IMR-90 (cell line): ENCODE data around the gene C13orf46. TPM values are rescaled to one million over a fixed set of nuclear protein-coding genes. Genes with fewer than 3 reads are reported as not detected.

Experiments used
- ATAC-seq: fragments of 200-7000 bp; cut with Tn5 transposase; 2 replicates; pipeline ENCODE4 v1.9.1; 2020; ENCODE audit warnings: low read depth, mild to moderate bottlenecking, moderate library complexity
- BruUV-seq: library from RNA; stranded (reverse); fragments of 400-500 nt; replicated peaks from 2 replicates; lab custom pipeline; 2021; lab: Mats Ljungman, UMichigan
- CTCF ChIA-PET: fragments of 300-600 bp; formaldehyde crosslinking; extraction: SDS; loops from one replicate; lab custom pipeline; 2021; ENCODE audit warnings: antibody characterized with exemption; lab: Yijun Ruan, JAX
- POLR2A ChIA-PET: fragments of 300-600 bp; sonication (Branson Sonifier 250); formaldehyde crosslinking; loops from one replicate; lab custom pipeline; 2022; ENCODE audit warnings: antibody characterized with exemption; ENCODE audit not compliant: unreplicated experiment; lab: Charles Lee
- DNase-seq: peaks from one replicate; pipeline ENCODE4 v3.0.0; 2013
- H2AFZ ChIP-seq: replicated peaks from 2 replicates; pipeline ENCODE3; 2013; ENCODE audit warnings: low read length, mild to moderate bottlenecking; ENCODE audit not compliant: poor library complexity
- H2AK5ac ChIP-seq: 2 replicates; pipeline ENCODE4 v1.6.1; 2013; ENCODE audit warnings: low read depth, low read length, inconsistent platforms
- H2AK9ac ChIP-seq: replicated peaks from 2 replicates; pipeline ENCODE3; 2013; ENCODE audit warnings: mild to moderate bottlenecking, low read depth, low read length, moderate library complexity; ENCODE audit not compliant: poor library complexity
- H2BK120ac ChIP-seq: 2 replicates; pipeline ENCODE4 v1.6.1; 2013; ENCODE audit warnings: low read depth, low read length, inconsistent platforms
- H2BK15ac ChIP-seq: 3 replicates; pipeline ENCODE4 v1.6.1; 2013; ENCODE audit warnings: low read depth, low read length, inconsistent platforms
- H2BK20ac ChIP-seq: 2 replicates; pipeline ENCODE4 v1.6.1; 2013; ENCODE audit warnings: low read depth, mild to moderate bottlenecking, inconsistent platforms, low read length, moderate library complexity
- H2BK5ac ChIP-seq: 2 replicates; pipeline ENCODE4 v1.6.1; 2013; ENCODE audit warnings: mild to moderate bottlenecking, low read depth, low read length, inconsistent platforms; ENCODE audit not compliant: poor library complexity, severe bottlenecking
- H3K14ac ChIP-seq: replicated peaks from 2 replicates; pipeline ENCODE4 v1.6.1; 2013; ENCODE audit warnings: low read depth, low read length, inconsistent platforms
- H3K18ac ChIP-seq: 2 replicates; pipeline ENCODE4 v1.6.1; 2013; ENCODE audit warnings: low read depth, low read length, control low read depth
- H3K23ac ChIP-seq: 2 replicates; pipeline ENCODE4 v1.6.1; 2013; ENCODE audit warnings: low read depth, low read length, inconsistent platforms
- H3K27ac ChIP-seq: 2 replicates; pipeline ENCODE4 v1.5.1; 2013; ENCODE audit warnings: mild to moderate bottlenecking, control low read depth, low read length; ENCODE audit not compliant: insufficient read depth
- H3K27me3 ChIP-seq: 2 replicates; pipeline ENCODE4 v1.6.1; 2013; ENCODE audit warnings: low read length; ENCODE audit not compliant: control insufficient read depth, insufficient read depth
- H3K36me3 ChIP-seq: 2 replicates; pipeline ENCODE4 v1.6.1; 2013; ENCODE audit warnings: low read length, mixed read lengths; ENCODE audit not compliant: control insufficient read depth, insufficient read depth
- H3K4ac ChIP-seq: 2 replicates; pipeline ENCODE4 v1.6.1; 2013; ENCODE audit warnings: low read depth, low read length, inconsistent platforms
- H3K4me1 ChIP-seq: 2 replicates; pipeline ENCODE4 v1.6.1; 2013; ENCODE audit warnings: low read length, mixed read lengths; ENCODE audit not compliant: control insufficient read depth, insufficient read depth
- H3K4me2 ChIP-seq: 2 replicates; pipeline ENCODE4 v1.6.1; 2013; ENCODE audit warnings: low read depth, mild to moderate bottlenecking, control low read depth, low read length, moderate library complexity
- H3K4me3 ChIP-seq: 2 replicates; pipeline ENCODE4 v1.5.1; 2013; ENCODE audit warnings: low read depth, mild to moderate bottlenecking, control low read depth, low read length, moderate library complexity; ENCODE audit not compliant: insufficient read depth
- H3K56ac ChIP-seq: 2 replicates; pipeline ENCODE4 v1.6.1; 2013; ENCODE audit warnings: low read length, inconsistent platforms; ENCODE audit not compliant: insufficient read depth; ENCODE audit errors: extremely low read depth
- H3K79me1 ChIP-seq, 2 experiments: 2 replicates each; pipeline ENCODE4 v1.6.1; 2013; ENCODE audit warnings: low read length in 2 of 2, inconsistent platforms in 1 of 2, low read depth in 1 of 2
- H3K9ac ChIP-seq: 2 replicates; pipeline ENCODE4 v1.6.1; 2013; ENCODE audit warnings: low read depth, low read length, control low read depth
- H3K9me1 ChIP-seq: 2 replicates; pipeline ENCODE4 v1.6.1; 2013; ENCODE audit warnings: low read length, inconsistent platforms; ENCODE audit not compliant: insufficient read depth
- H3K9me3 ChIP-seq: 2 replicates; pipeline ENCODE4 v1.6.1; 2013; ENCODE audit warnings: low read length; ENCODE audit not compliant: control insufficient read depth, insufficient read depth
- H4K20me1 ChIP-seq: 2 replicates; pipeline ENCODE4 v1.6.1; 2013; ENCODE audit warnings: low read length, inconsistent platforms; ENCODE audit not compliant: insufficient read depth
- H4K5ac ChIP-seq: 2 replicates; pipeline ENCODE4 v1.6.1; 2013; ENCODE audit warnings: mild to moderate bottlenecking, low read depth, low read length, control low read depth
- H4K8ac ChIP-seq, 2 experiments: 2 replicates each; pipeline ENCODE4 v1.6.1; 2013; ENCODE audit warnings: low read depth in 2 of 2, low read length in 2 of 2, control low read depth in 1 of 2, inconsistent platforms in 1 of 2
- H4K91ac ChIP-seq: 2 replicates; pipeline ENCODE4 v1.6.1; 2013; ENCODE audit warnings: low read depth, low read length, inconsistent platforms; ENCODE audit not compliant: insufficient read depth
- CHD1 ChIP-seq: IDR thresholded peaks from 2 replicates; pipeline ENCODE4 v1.6.1; 2012; ENCODE audit warnings: low read depth, low read length, improper control_type of control experiment
- MAFK ChIP-seq: IDR thresholded peaks from 2 replicates; pipeline ENCODE4 v1.6.1; 2012; ENCODE audit warnings: low read depth, low read length, improper control_type of control experiment
- WGBS, 2 experiments: methylation state at CpG; one replicate each; pipeline versions ENCODE4 v1.1.5 to v1.1.7; 2013; ENCODE audit warnings: missing lambda C conversion rate in 2 of 2; ENCODE audit not compliant: insufficient read length in 1 of 2; ENCODE audit errors: extremely low coverage in 2 of 2; 5-methylcytosine and 5-hydroxymethylcytosine counted together
- dilution Hi-C: fragments of 300-500 bp; cut with HindIII; formaldehyde crosslinking; loops from one replicate; pipeline ENCODE4 v1.14.3; 2018; ENCODE audit warnings: low sequenced_read_pairs; ENCODE audit not compliant: unreplicated experiment
- in situ Hi-C: fragments of 300-500 bp; cut with MboI; formaldehyde crosslinking; loops from 3 replicates; pipeline ENCODE4 v1.14.3; 2019; ENCODE audit warnings: low sequenced_read_pairs, inconsistent platforms, mixed read lengths
- intact Hi-C: fragments of 100-400 bp; cut with micrococcal nuclease; formaldehyde crosslinking; loops from 2 replicates; pipeline ENCODE4 v1.10.0; 2022
- polyA plus RNA-seq, 3 experiments: library from polyadenylated mRNA; depleted of rRNA; stranded (reverse); fragments of >200 nt; gene quantifications; 2 replicates each; pipeline ENCODE4 v1.2.3, GENCODE V29; 2012; ENCODE audit warnings: low replicate concordance in 1 of 3
- total RNA-seq: library from RNA; depleted of rRNA; stranded (reverse); fragments of >200 nt; gene quantifications from 2 replicates; pipeline ENCODE4 v1.2.3, GENCODE V29; 2012

Gene C13orf46
- total and polyA plus RNA-seq, 2 of the 4 experiments (the other 2 are of a cell fraction) = under 0.01 to 2.1 TPM

DNA sequence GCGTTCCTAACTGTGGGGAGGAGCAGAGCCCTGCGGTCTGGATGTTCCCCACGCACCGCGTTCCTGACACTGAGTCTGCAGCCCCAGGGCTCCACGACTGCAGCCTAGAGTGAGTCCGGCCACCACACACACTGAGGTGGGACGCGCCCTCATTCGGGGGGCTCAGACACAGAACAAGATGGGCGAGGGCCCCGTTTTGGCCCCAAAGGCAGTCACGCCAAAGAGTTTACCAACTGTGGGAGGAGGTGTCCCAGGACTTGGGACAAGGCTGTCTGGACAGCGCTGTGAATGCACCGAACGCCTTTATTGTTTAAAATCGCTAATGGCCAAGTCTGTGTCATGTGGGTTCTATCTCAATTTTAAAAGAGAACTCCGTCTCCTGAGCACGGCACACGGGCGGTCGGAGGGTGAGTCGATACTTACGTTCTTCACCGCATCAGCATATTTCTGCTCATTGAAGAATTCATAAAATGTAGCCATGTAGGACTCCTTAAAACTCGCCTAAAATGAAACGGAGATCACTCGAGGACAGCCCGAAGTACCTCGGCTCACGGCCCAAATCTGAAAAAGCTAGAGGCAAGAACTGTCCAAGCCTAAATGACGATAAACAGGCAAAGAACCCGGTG, 35.2 kb upstream of the C13orf46 start:
- H2BK15ac ChIP-seq = no peak overlapping the region
- no TSS peak for BruUV-seq

More for the DNA sequence above, 35.2 kb upstream of the C13orf46 start:
- Histone ChIP-seq H3K56ac (no peak overlapping the region), H2BK5ac (no peak overlapping the region), H2AK9ac (no peak overlapping the region), H4K20me1 (peaks cover 12% of the 10 kb centered on the region), H2BK20ac (no peak overlapping the region), H3K27me3 (no peaks in the 10 kb centered on the region), H3K9ac (no peak overlapping the region), H4K8ac (no peak overlapping the region), H3K4me3 (no peak overlapping the region), H3K79me1 (peaks cover 9 to 41% of the 10 kb centered on the region in 2 experiments; a peak in 3 of 4 replicates), H3K4me2 (no peak overlapping the region), H4K5ac (no peak overlapping the region), H3K18ac (no peak overlapping the region), H3K4me1 (no peaks in the 10 kb centered on the region), H2AK5ac (no peak overlapping the region), H3K27ac (no peak overlapping the region), H3K14ac (no peak overlapping the region), H3K36me3 (peaks cover 60% of the 10 kb centered on the region), H4K91ac (no peak overlapping the region), H3K23ac (no peak overlapping the region), H2BK120ac (no peak overlapping the region), H3K4ac (no peak overlapping the region), H3K9me3 (no peaks in the 10 kb centered on the region), H2AFZ (no peak overlapping the region), H3K9me1 (peaks cover 5% of the 10 kb centered on the region)
- ChIA-PET CTCF (no interaction called here), POLR2A (no interaction called here)
- dilution Hi-C loops (no loop called here), intact Hi-C loops (no loop called here), in situ Hi-C loops (no loop called here)
- TF ChIP-seq MAFK (peak; percentile 50), CHD1 (no peak)
- DNase-seq (no peak), ATAC-seq (no peak)
- WGBS, 2 experiments = 95% methylated on average over 15 of the region's 33 CpGs; no CpG with 5 or more reads in 1 of the 2 experiments
